ENCODE data around the gene MTUS2.

The MTUS2 gene

GRCh38 chr13:28953714-28954418 lies 133.7 kb downstream of the MTUS2 start:
- no peak for DNase-seq (ENCODE audit: low read depth in 1 of 2, low spot score in 1 of 2)
- TF ChIP-seq JUND (IDR thresholded peaks at IDR 0.05; ENCODE audit: low read depth): no peak
- in situ Hi-C loops (cut with HindIII; ENCODE audit: low pct_unique_long_range_greater_than_20kb, low sequenced_read_pairs): no loop called here

GRCh38 chr13:28954419-28954725 lies 134.2 kb downstream of the MTUS2 start:
- no peak for TF ChIP-seq JUND (IDR thresholded peaks at IDR 0.05; ENCODE audit: low read depth)
- no peak for DNase-seq (ENCODE audit: low read depth in 1 of 2, low spot score in 1 of 2)
- in situ Hi-C loops (cut with HindIII; ENCODE audit: low pct_unique_long_range_greater_than_20kb, low sequenced_read_pairs): no loop called here

GRCh38 chr13:28954810-28955209 lies 134.7 kb downstream of the MTUS2 start:
- in situ Hi-C loops (cut with HindIII; ENCODE audit: low pct_unique_long_range_greater_than_20kb, low sequenced_read_pairs): no loop called here
- no peak for TF ChIP-seq JUND (IDR thresholded peaks at IDR 0.05; ENCODE audit: low read depth)
- no peak for DNase-seq (ENCODE audit: low read depth in 1 of 2, low spot score in 1 of 2)

GRCh38 chr13:28955264-28955966 lies 135.3 kb downstream of the MTUS2 start:
- no peak for TF ChIP-seq JUND (IDR thresholded peaks at IDR 0.05; ENCODE audit: low read depth)
- in situ Hi-C loops (cut with HindIII; ENCODE audit: low pct_unique_long_range_greater_than_20kb, low sequenced_read_pairs): no loop called here
- DNase-seq (ENCODE audit: low read depth in 1 of 2, low spot score in 1 of 2): no peak

GRCh38 chr13:28958018-28958417 lies 137.9 kb downstream of the MTUS2 start:
- in situ Hi-C loops (cut with HindIII; ENCODE audit: low pct_unique_long_range_greater_than_20kb, low sequenced_read_pairs): no loop called here
- TF ChIP-seq JUND (IDR thresholded peaks at IDR 0.05; ENCODE audit: low read depth): no peak
- no peak for DNase-seq (ENCODE audit: low read depth in 1 of 2, low spot score in 1 of 2)

GRCh38 chr13:28958441-28958840 lies 138.3 kb downstream of the MTUS2 start:
- TF ChIP-seq JUND (IDR thresholded peaks at IDR 0.05; ENCODE audit: low read depth): no peak

GRCh38 chr13:28964052-28964451 lies 143.9 kb downstream of the MTUS2 start:
- TF ChIP-seq JUND (IDR thresholded peaks at IDR 0.05; ENCODE audit: low read depth): no peak
- DNase-seq (ENCODE audit: low read depth in 1 of 2, low spot score in 1 of 2): no peak
- in situ Hi-C loops (cut with HindIII; ENCODE audit: low pct_unique_long_range_greater_than_20kb, low sequenced_read_pairs): no loop called here

More at GRCh38 chr13:28958441-28958840, 138.3 kb downstream of the MTUS2 start:
- no peak for DNase-seq (ENCODE audit: low read depth in 1 of 2, low spot score in 1 of 2)
- in situ Hi-C loops (cut with HindIII; ENCODE audit: low pct_unique_long_range_greater_than_20kb, low sequenced_read_pairs): no loop called here

- DNase-seq (ENCODE audit: low read depth in 1 of 2, low spot score in 1 of 2): no peak
- in situ Hi-C loops (cut with HindIII; ENCODE audit: low pct_unique_long_range_greater_than_20kb, low sequenced_read_pairs): no loop called here
- no peak for TF ChIP-seq JUND (IDR thresholded peaks at IDR 0.05; ENCODE audit: low read depth)
These were observed 144.7 kb downstream of the MTUS2 start for GRCh38 chr13:28964803-28965202.

- in situ Hi-C loops (cut with HindIII; ENCODE audit: low pct_unique_long_range_greater_than_20kb, low sequenced_read_pairs): no loop called here
- no peak for TF ChIP-seq JUND (IDR thresholded peaks at IDR 0.05; ENCODE audit: low read depth)
- no peak for DNase-seq (ENCODE audit: low read depth in 1 of 2, low spot score in 1 of 2)
These were observed 147.1 kb downstream of the MTUS2 start for GRCh38 chr13:28967029-28967915.

GRCh38 chr13:28976195-28976594 lies 156.1 kb downstream of the MTUS2 start:
- in situ Hi-C loops (cut with HindIII; ENCODE audit: low pct_unique_long_range_greater_than_20kb, low sequenced_read_pairs): no loop called here
- no peak for DNase-seq (ENCODE audit: low read depth in 1 of 2, low spot score in 1 of 2)
- no peak for TF ChIP-seq JUND (IDR thresholded peaks at IDR 0.05; ENCODE audit: low read depth)

GRCh38 chr13:28976636-28977035 lies 156.5 kb downstream of the MTUS2 start:
- no peak for DNase-seq (ENCODE audit: low read depth in 1 of 2, low spot score in 1 of 2)
- in situ Hi-C loops (cut with HindIII; ENCODE audit: low pct_unique_long_range_greater_than_20kb, low sequenced_read_pairs): no loop called here
- no peak for TF ChIP-seq JUND (IDR thresholded peaks at IDR 0.05; ENCODE audit: low read depth)

GRCh38 chr13:28978574-28978973 lies 158.4 kb downstream of the MTUS2 start:
- no peak for TF ChIP-seq JUND (IDR thresholded peaks at IDR 0.05; ENCODE audit: low read depth)
- in situ Hi-C loops (cut with HindIII; ENCODE audit: low pct_unique_long_range_greater_than_20kb, low sequenced_read_pairs): no loop called here
- DNase-seq (ENCODE audit: low read depth in 1 of 2, low spot score in 1 of 2): no peak

GRCh38 chr13:28981530-28981929 lies 161.4 kb downstream of the MTUS2 start:
- no peak for DNase-seq (ENCODE audit: low read depth in 1 of 2, low spot score in 1 of 2)
- TF ChIP-seq JUND (IDR thresholded peaks at IDR 0.05; ENCODE audit: low read depth): no peak
- in situ Hi-C loops (cut with HindIII; ENCODE audit: low pct_unique_long_range_greater_than_20kb, low sequenced_read_pairs): no loop called here
